Tibial nerve (tissue), 4 donors: ENCODE measurements around the gene JAKMIP1. TPM values are rescaled to one million over a fixed set of nuclear protein-coding genes. Genes with fewer than 3 reads are reported as not detected.

ENCODE experiments used
- DNase-seq, 2 donors: peaks; one replicate each; pipeline ENCODE4 v3.0.0-alpha.2; 2019; ENCODE audit warnings: low spot score in 2 of 2
- H3K27ac ChIP-seq, 4 donors: fragments of 200-600 bp; sonication (generic) in 3 of 4; one replicate each; pipeline ENCODE4 v1.5.1; 2017 to 2019; ENCODE audit warnings: mild to moderate bottlenecking in 1 of 4
- H3K27me3 ChIP-seq, 2 donors: fragments of 200-600 bp; sonication (generic) in 1 of 2; one replicate each; pipeline versions ENCODE4 v1.5.1 to v1.6.0; 2017 to 2019
- H3K36me3 ChIP-seq, 3 donors: fragments of 200-600 bp; sonication (generic); one replicate each; pipeline ENCODE4 v1.5.1; 2018 to 2019
- H3K4me1 ChIP-seq, 4 donors: fragments of 200-600 bp; sonication (generic) in 3 of 4; one replicate each; pipeline ENCODE4 v1.5.1; 2017 to 2019
- H3K4me3 ChIP-seq, 4 donors: fragments of 200-600 bp; sonication (generic) in 3 of 4; one replicate each; pipeline ENCODE4 v1.5.1; 2017 to 2019; ENCODE audit warnings: mild to moderate bottlenecking in 1 of 4, moderate library complexity in 1 of 4
- H3K9me3 ChIP-seq, 4 donors: fragments of 200-600 bp; sonication (generic) in 3 of 4; one replicate each; pipeline ENCODE4 v1.5.1; 2017 to 2019
- EP300 ChIP-seq, 2 donors: sonication (generic); formaldehyde crosslinking; IDR thresholded peaks; one replicate each; pipeline ENCODE4 v1.6.1; 2017; ENCODE audit warnings: antibody characterized with exemption in 2 of 2, mild to moderate bottlenecking in 1 of 2
- POLR2A ChIP-seq, 2 donors: fragments of 450-650 bp; IDR thresholded peaks; one replicate each; pipeline ENCODE4 v1.6.1; 2017; ENCODE audit warnings: antibody characterized with exemption in 2 of 2, mild to moderate bottlenecking in 2 of 2, moderate library complexity in 2 of 2
- WGBS, 2 donors: methylation state at CpG; one replicate each; pipeline ENCODE4 v1.1.5; 2018; 5-methylcytosine and 5-hydroxymethylcytosine counted together
- total RNA-seq, 4 donors: library from RNA; depleted of rRNA; stranded (reverse); fragments of >200 nt; gene quantifications; one replicate each; pipeline ENCODE4 v1.1.0, GENCODE V29; 2016
- TF ChIP-seq, protein P1 (sequence below), 5 experiments: fragments of 200-600 bp in 3 of 5; fragments of 450-650 bp in 2 of 5; sonication (generic) in 3 of 5; IDR thresholded peaks; one replicate each; pipeline ENCODE4 v1.5.1; 2016 to 2019; ENCODE audit warnings: antibody characterized with exemption in 5 of 5, mild to moderate bottlenecking in 3 of 5, moderate library complexity in 2 of 5

The JAKMIP1 gene
- total RNA-seq, 4 donors from 2014 or later: 0.30 to 2.5 (median 1.2) TPM

DNA sequence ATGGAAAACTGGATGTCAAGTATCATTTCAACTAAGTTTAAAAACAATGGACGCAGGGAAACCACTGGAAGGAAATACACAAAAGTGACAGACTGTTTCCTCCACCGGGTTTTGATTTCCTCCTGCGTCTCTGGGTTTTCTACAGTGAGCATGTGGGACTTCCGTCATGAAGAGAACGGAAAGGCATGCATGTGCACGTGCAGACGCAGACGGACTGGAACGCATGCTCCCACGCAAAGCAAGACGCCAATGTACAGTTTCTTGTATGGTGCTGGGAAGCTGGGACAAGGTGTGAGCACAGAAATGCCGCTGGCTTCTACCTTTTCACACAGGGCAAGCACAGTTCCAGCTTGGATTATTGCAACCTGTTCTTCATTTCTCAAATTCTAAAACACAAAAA is 151.8 kb downstream of the JAKMIP1 start:
- H3K27ac ChIP-seq: no peak overlapping the region
- 84% methylated on average over 12 of the region's 12 CpGs for WGBS, 2 donors
- no peak for DNase-seq
- H3K36me3 ChIP-seq: no peaks in the 10 kb centered on the region
- TF ChIP-seq, protein P1, sequence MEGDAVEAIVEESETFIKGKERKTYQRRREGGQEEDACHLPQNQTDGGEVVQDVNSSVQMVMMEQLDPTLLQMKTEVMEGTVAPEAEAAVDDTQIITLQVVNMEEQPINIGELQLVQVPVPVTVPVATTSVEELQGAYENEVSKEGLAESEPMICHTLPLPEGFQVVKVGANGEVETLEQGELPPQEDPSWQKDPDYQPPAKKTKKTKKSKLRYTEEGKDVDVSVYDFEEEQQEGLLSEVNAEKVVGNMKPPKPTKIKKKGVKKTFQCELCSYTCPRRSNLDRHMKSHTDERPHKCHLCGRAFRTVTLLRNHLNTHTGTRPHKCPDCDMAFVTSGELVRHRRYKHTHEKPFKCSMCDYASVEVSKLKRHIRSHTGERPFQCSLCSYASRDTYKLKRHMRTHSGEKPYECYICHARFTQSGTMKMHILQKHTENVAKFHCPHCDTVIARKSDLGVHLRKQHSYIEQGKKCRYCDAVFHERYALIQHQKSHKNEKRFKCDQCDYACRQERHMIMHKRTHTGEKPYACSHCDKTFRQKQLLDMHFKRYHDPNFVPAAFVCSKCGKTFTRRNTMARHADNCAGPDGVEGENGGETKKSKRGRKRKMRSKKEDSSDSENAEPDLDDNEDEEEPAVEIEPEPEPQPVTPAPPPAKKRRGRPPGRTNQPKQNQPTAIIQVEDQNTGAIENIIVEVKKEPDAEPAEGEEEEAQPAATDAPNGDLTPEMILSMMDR (IDR thresholded peaks at IDR 0.05): no peak
- TF ChIP-seq EP300 (IDR thresholded peaks at IDR 0.05) (no peak), POLR2A (IDR thresholded peaks at IDR 0.05) (no peak)
- peaks cover 0 to 8% of the 10 kb centered on the region in 2 donors for H3K27me3 ChIP-seq
- no peak overlapping the region for H3K4me3 ChIP-seq
- no peaks in the 10 kb centered on the region for H3K4me1 ChIP-seq
- H3K9me3 ChIP-seq: no peaks in the 10 kb centered on the region

DNA sequence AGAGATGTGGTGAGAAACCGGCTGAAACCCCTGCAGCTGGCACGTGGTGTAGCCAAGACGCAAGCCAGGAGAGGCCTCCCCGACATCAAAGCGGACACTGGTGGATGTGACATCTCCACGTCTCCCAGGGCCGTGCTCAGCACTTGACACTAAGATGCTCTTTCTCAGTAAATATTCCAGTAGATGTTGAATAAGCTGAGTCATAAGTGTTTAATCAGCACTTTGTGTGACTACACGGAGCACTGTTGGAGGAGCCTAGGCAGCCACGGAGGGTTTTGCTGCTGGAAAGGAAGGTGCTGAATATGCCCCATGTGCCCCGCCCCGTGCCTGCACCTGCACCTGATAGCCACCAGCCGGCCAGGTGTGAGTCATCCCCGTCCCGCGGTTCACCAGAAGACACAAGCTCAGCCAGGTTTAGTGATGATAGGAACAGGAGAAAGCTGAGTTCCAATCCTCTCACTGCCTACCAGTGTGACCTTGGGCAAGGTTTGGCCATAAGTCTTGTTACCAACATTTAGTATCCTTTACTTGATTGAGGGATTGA is 153.1 kb downstream of the JAKMIP1 start:
- Histone ChIP-seq H3K9me3 (no peaks in the 10 kb centered on the region), H3K27ac (no peak overlapping the region), H3K27me3 (peaks cover 0 to 8% of the 10 kb centered on the region in 2 donors), H3K4me1 (no peaks in the 10 kb centered on the region), H3K4me3 (no peak overlapping the region), H3K36me3 (no peaks in the 10 kb centered on the region)
- TF ChIP-seq EP300 (IDR thresholded peaks at IDR 0.05) (no peak), POLR2A (IDR thresholded peaks at IDR 0.05) (no peak)
- TF ChIP-seq, protein P1 (IDR thresholded peaks at IDR 0.05): no peak
- no peak for DNase-seq
- WGBS, 2 donors: 80 to 84% methylated on average over 15 of the region's 15 CpGs

DNA sequence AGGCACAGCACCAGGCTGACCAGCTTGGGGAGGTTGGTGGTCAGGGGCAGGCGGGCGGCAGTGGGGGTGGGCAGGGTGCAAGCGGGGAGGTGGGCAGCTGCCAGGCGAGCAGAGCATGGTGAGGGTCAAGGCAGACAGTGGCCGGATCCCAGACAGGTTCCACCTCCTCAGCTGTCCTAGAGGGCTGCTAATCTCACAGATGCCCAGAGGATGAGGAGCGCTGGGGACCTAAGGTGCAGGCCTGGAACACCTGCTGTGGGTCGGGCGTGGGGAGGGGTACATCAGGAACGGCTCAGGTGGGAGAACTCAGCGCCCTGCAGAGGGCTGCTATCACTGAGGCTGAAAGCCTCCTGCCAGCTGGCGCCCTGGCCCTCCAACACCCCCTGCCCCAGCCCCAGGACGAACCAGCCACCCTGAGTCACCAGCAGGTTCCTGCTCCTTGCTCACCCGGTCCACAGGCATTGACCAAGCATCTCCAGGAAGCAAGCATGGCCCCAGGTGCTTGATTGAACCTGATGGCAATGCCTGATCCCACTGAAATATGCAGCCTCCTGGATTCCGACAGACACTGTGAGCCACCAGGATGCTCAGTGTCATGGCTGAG is 153.7 kb downstream of the JAKMIP1 start:
- TF ChIP-seq POLR2A (IDR thresholded peaks at IDR 0.05) (no peak), EP300 (IDR thresholded peaks at IDR 0.05) (no peak)
- TF ChIP-seq, protein P1 (IDR thresholded peaks at IDR 0.05): no peak
- Histone ChIP-seq H3K27ac (no peak overlapping the region), H3K27me3 (peaks cover 0 to 8% of the 10 kb centered on the region in 2 donors), H3K9me3 (no peaks in the 10 kb centered on the region), H3K4me3 (no peak overlapping the region), H3K4me1 (no peaks in the 10 kb centered on the region), H3K36me3 (no peaks in the 10 kb centered on the region)
- no peak for DNase-seq
- WGBS, 2 donors: 87 to 96% methylated on average over 7 to 8 of the region's 14 CpGs

DNA sequence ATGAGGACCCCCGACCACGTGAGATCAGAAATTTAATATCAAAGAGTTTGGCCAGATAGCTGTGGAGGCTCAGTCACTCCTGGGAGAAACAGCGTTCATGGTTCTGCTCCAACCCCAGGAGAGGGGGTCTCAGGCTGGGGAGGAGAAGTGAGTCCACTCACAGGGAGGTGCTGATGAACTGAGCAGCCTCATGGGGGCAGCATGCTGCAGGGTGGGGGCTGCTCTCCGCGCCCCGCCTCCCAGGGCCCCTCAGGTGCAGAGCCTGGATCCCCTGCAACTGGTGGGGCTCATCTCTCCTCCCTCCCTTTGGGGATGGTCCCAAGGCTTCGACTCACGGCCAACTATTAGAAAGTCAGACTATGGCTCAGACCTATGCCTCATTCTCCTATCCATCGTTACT is 155.5 kb downstream of the JAKMIP1 start:
- Histone ChIP-seq H3K4me1 (no peaks in the 10 kb centered on the region), H3K27me3 (peaks cover 0 to 8% of the 10 kb centered on the region in 2 donors), H3K36me3 (no peaks in the 10 kb centered on the region), H3K9me3 (no peaks in the 10 kb centered on the region), H3K4me3 (no peak overlapping the region), H3K27ac (no peak overlapping the region)
- no peak for DNase-seq
- TF ChIP-seq, protein P1 (IDR thresholded peaks at IDR 0.05): no peak
- TF ChIP-seq POLR2A (IDR thresholded peaks at IDR 0.05) (no peak), EP300 (IDR thresholded peaks at IDR 0.05) (no peak)
- 27 to 35% methylated on average over 9 of the region's 9 CpGs for WGBS, 2 donors

DNA sequence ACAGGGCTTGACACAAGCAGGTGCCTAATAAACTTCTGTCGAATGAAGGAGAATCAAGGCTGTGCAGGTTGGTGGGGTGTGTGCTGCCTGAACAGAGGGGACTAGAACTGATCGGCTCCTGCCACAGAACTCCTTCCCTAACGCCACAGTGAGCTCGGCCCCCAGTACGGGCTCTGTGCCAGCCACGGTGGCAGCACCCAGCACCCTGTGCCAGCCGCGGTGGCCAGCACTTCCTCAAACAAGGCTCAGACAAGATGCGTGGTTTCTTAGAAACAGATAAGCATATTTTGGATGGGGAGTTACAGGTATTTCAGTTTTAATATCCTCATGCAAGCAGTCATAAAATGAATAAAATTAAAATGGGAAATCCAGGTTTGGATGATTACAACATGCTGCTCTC is 156.1 kb downstream of the JAKMIP1 start:
- Histone ChIP-seq H3K9me3 (no peaks in the 10 kb centered on the region), H3K27me3 (peaks cover 0 to 8% of the 10 kb centered on the region in 2 donors), H3K4me1 (no peaks in the 10 kb centered on the region), H3K27ac (no peak overlapping the region), H3K4me3 (no peak overlapping the region), H3K36me3 (no peaks in the 10 kb centered on the region)
- DNase-seq: no peak
- TF ChIP-seq EP300 (IDR thresholded peaks at IDR 0.05) (no peak), POLR2A (IDR thresholded peaks at IDR 0.05) (no peak)
- TF ChIP-seq, protein P1 (IDR thresholded peaks at IDR 0.05): no peak
- 54 to 66% methylated on average over 8 to 9 of the region's 9 CpGs for WGBS, 2 donors
